Psoas muscle (tissue), 8 donors: ENCODE results near the gene SPTBN1. TPM values are rescaled to one million over a fixed set of nuclear protein-coding genes. Genes with fewer than 3 reads are reported as not detected.

ENCODE experiments used
- ATAC-seq, 4 donors: fragments of 200-7000 bp; cut with Tn5 transposase; one replicate each; pipeline ENCODE4 v1.9.1; 2020; ENCODE audit warnings: moderate library complexity in 3 of 4, mild to moderate bottlenecking in 2 of 4
- DNase-seq, 2 donors: peaks; one replicate each; pipeline ENCODE4 v3.0.0-alpha.2; 2020
- H3K27ac ChIP-seq: fragments of 200-600 bp; one replicate; pipeline ENCODE4 v1.8.0; 2022
- H3K27me3 ChIP-seq, 3 donors: fragments of 200-600 bp in 1 of 3; one replicate each; pipeline versions ENCODE4 v1.6.1 to v1.8.0; 2013 to 2022; ENCODE audit warnings: low read length in 2 of 3, mild to moderate bottlenecking in 2 of 3, moderate library complexity in 1 of 3; ENCODE audit not compliant: insufficient read depth in 3 of 3
- H3K36me3 ChIP-seq, 2 donors: fragments of 200-600 bp in 1 of 2; one replicate each; pipeline versions ENCODE4 v1.6.1 to v1.8.0; 2013 to 2022; ENCODE audit warnings: low read depth in 1 of 2, mild to moderate bottlenecking in 1 of 2, moderate library complexity in 1 of 2; ENCODE audit not compliant: insufficient read depth in 1 of 2
- H3K4me1 ChIP-seq: fragments of 200-600 bp; one replicate; pipeline ENCODE4 v1.8.0; 2022
- H3K4me3 ChIP-seq: fragments of 200-600 bp; one replicate; pipeline ENCODE4 v1.8.0; 2022; ENCODE audit warnings: mild to moderate bottlenecking
- H3K9me3 ChIP-seq: fragments of 200-600 bp; one replicate; pipeline ENCODE4 v1.8.0; 2022
- WGBS, 3 donors: extraction: QIAGEN DNeasy Blood & Tissue Kit; methylation state at CpG; one replicate each; pipeline versions ENCODE4 v1.1.6 to v1.1.7; 2013; 5-methylcytosine and 5-hydroxymethylcytosine counted together
- intact Hi-C, 2 donors: fragments of 100-400 bp; cut with DNase I; formaldehyde crosslinking; loops; one replicate each; pipeline versions ENCODE4 v1.11.0 to v1.14.2; 2022
- polyA plus RNA-seq, 3 donors: library from polyadenylated mRNA; stranded (reverse); fragments of 200-250 nt; gene quantifications; one replicate each; pipeline ENCODE4 v1.2.3, GENCODE V29; 2013
- total RNA-seq, 4 donors: library from RNA; stranded (reverse); fragmentation: NEBNext Ultra II Directional in 2 of 4; extraction: Animal tissue kit (Norgen Biotek cat#: 25700) in 2 of 4; gene quantifications; one replicate each; pipeline versions ENCODE4 v1.2.1 to v1.2.4, GENCODE V29; 2021 to 2023
- TF ChIP-seq, protein P1 (sequence below): fragments of 200-600 bp; IDR thresholded peaks from one replicate; pipeline ENCODE4 v1.8.0; 2022; ENCODE audit warnings: antibody characterized with exemption
- donor health status: healthy with polysubstance abuse.
- donor health status: DM: no; HTN: no; CAD: no; lungs with moderate emphysema.
- donor health status: Bipolar disorder and iron deficiency.
- donor health status: healthy.
- donor health status: DM: yes; HTN: yes; CAD: no.
- donor health status: DM: no; HTN: no; CAD: no.
- donor health status: DM: no; HTN: no; CAD: no.
- donor health status: DM: yes; HTN: yes; CAD: no.

Gene SPTBN1
- total and polyA plus RNA-seq, 7 donors = 22.9 to 180 (median 87.8) TPM

- DNase-seq (no peak), ATAC-seq (no peak)
- no peaks in the 10 kb centered on the region for H3K9me3 ChIP-seq
- H3K4me3 ChIP-seq = no peak overlapping the region
- H3K36me3 ChIP-seq = peaks cover 11 to 100% of the 10 kb centered on the region in 2 donors
- H3K27ac ChIP-seq = peak overlapping the region; percentile 17
- no peaks in the 10 kb centered on the region for H3K27me3 ChIP-seq
- intact Hi-C loops = loop anchor here in 1 of 2 donors (5.0 kb wide), 3 partner anchors 44 to 354 kb away; no protein-coding TSS in a partner anchor
- no peaks in the 10 kb centered on the region for H3K4me1 ChIP-seq
- WGBS, 3 donors = 50 to 67% (median 64%) methylated on average over 1 of the region's 1 CpG
- TF ChIP-seq, protein P1, sequence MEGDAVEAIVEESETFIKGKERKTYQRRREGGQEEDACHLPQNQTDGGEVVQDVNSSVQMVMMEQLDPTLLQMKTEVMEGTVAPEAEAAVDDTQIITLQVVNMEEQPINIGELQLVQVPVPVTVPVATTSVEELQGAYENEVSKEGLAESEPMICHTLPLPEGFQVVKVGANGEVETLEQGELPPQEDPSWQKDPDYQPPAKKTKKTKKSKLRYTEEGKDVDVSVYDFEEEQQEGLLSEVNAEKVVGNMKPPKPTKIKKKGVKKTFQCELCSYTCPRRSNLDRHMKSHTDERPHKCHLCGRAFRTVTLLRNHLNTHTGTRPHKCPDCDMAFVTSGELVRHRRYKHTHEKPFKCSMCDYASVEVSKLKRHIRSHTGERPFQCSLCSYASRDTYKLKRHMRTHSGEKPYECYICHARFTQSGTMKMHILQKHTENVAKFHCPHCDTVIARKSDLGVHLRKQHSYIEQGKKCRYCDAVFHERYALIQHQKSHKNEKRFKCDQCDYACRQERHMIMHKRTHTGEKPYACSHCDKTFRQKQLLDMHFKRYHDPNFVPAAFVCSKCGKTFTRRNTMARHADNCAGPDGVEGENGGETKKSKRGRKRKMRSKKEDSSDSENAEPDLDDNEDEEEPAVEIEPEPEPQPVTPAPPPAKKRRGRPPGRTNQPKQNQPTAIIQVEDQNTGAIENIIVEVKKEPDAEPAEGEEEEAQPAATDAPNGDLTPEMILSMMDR = no peak
Measured at GRCh38 chr2:54658564-54659071, 202.5 kb downstream of the SPTBN1 start.

DNA sequence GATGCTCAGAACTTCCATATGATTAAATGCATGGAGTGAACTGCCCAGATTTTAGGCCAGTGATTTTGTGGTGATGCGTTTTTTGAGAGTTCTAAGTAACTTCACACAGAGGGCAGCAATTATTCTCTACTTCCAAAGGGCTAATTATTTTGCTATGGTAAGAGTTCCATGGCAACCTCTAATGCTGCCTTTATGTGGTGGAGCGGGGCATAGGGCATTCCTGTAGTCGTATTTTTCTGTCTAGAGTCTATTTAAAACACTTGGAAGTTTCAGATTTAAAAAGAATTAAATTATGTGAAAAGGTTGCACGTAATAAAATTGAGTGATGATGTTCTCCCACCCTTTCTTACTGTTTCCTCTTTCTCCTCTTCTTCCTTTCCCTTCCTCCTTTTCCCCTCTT, 203.4 kb downstream of the SPTBN1 start:
- no peak for DNase-seq
- intact Hi-C loops = loop anchor here in 1 of 2 donors (5.0 kb wide), 3 partner anchors 43 to 353 kb away; no protein-coding TSS in a partner anchor
- Histone ChIP-seq H3K27me3 (no peaks in the 10 kb centered on the region), H3K4me3 (no peak overlapping the region), H3K36me3 (peaks cover 11 to 100% of the 10 kb centered on the region in 2 donors), H3K27ac (no peak overlapping the region), H3K4me1 (no peaks in the 10 kb centered on the region), H3K9me3 (no peaks in the 10 kb centered on the region)
- WGBS, 3 donors = 69 to 80% (median 74%) methylated on average over 4 of the region's 4 CpGs
- TF ChIP-seq, protein P1 = no peak
- no peak for ATAC-seq

DNA sequence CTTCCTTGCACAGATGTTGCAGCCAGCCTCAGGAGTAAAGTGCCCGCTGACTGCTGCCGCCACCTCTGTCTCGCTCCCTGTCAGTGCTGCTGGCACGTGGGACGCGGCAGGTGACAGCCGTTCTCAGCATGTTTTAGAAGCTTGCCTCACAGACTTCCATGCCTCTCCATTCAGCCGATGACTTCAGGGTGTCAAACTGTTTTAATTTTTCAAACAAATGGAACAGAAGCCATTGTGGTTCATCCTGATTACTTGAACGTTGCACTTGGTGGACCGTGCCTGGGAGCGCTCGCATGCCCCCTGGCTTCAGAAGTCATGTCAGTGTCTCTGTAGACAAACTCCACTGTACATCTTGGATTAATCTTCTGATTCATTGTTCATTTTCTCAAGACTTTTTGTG, 204.6 kb downstream of the SPTBN1 start:
- no peak for DNase-seq
- Histone ChIP-seq H3K36me3 (peaks cover 8 to 98% of the 10 kb centered on the region in 2 donors), H3K4me3 (no peak overlapping the region), H3K4me1 (peaks cover 8% of the 10 kb centered on the region), H3K9me3 (no peaks in the 10 kb centered on the region), H3K27me3 (no peaks in the 10 kb centered on the region), H3K27ac (no peak overlapping the region)
- TF ChIP-seq, protein P1 = no peak
- WGBS, 3 donors = 57 to 74% (median 62%) methylated on average over 12 of the region's 12 CpGs
- intact Hi-C loops = loop anchor here in 1 of 2 donors (5.0 to 10.0 kb wide), 2 partner anchors 42 to 174 kb away; no protein-coding TSS in a partner anchor
- no peak for ATAC-seq

- ATAC-seq = no peak
- 90 to 92% (median 90%) methylated on average over 13 of the region's 13 CpGs for WGBS, 3 donors
- Histone ChIP-seq H3K4me3 (no peak overlapping the region), H3K4me1 (peaks cover 27% of the 10 kb centered on the region), H3K9me3 (no peaks in the 10 kb centered on the region), H3K27ac (no peak overlapping the region), H3K36me3 (peaks cover 5 to 93% of the 10 kb centered on the region in 2 donors), H3K27me3 (no peaks in the 10 kb centered on the region)
- intact Hi-C loops = loop anchor here in 1 of 2 donors (5.0 to 10.0 kb wide), 2 partner anchors 39 to 171 kb away; no protein-coding TSS in a partner anchor
- TF ChIP-seq, protein P1 = no peak
- DNase-seq = no peak
Measured at GRCh38 chr2:54663424-54664030, 207.4 kb downstream of the SPTBN1 start.
